CD4-positive, CD25-positive, alpha-beta regulatory T cell (primary cell): ENCODE results near the gene OTC. TPM values are rescaled to one million over a fixed set of nuclear protein-coding genes. Genes with fewer than 3 reads are reported as not detected.

Experiments used
- ATAC-seq, 2 donors: fragments of 150-1000 bp; cut with Tn5 transposase; one replicate each; pipeline ENCODE4 v1.10.0; 2021; ENCODE audit warnings: low read depth in 2 of 2, moderate number of reproducible peaks in 2 of 2, moderate library complexity in 1 of 2
- DNase-seq, 3 donors: peaks; one replicate each; pipeline versions ENCODE4 v3.0.0 to v3.0.0-alpha.2; 2012 to 2022; ENCODE audit warnings: mixed read lengths in 1 of 3
- H3K27ac ChIP-seq: one replicate; pipeline ENCODE4 v1.7.0; 2013; ENCODE audit warnings: mild to moderate bottlenecking, low read length; ENCODE audit not compliant: insufficient read depth, poor library complexity, severe bottlenecking
- H3K27me3 ChIP-seq: one replicate; pipeline ENCODE4 v1.7.0; 2013; ENCODE audit warnings: low read length; ENCODE audit not compliant: control insufficient read depth, insufficient read depth
- H3K36me3 ChIP-seq: one replicate; pipeline ENCODE4 v1.7.0; 2013; ENCODE audit warnings: mild to moderate bottlenecking, low read length, moderate library complexity; ENCODE audit not compliant: control insufficient read depth, insufficient read depth
- H3K4me1 ChIP-seq: 2 replicates; pipeline ENCODE4 v1.7.0; 2013; ENCODE audit warnings: mild to moderate bottlenecking, low read length; ENCODE audit not compliant: insufficient read depth, control insufficient read depth, poor library complexity, severe bottlenecking
- H3K4me3 ChIP-seq: one replicate; pipeline ENCODE4 v1.7.0; 2013; ENCODE audit warnings: low read depth, mild to moderate bottlenecking, low read length, moderate library complexity
- H3K9me3 ChIP-seq, 2 experiments: 1 replicate in 1 of 2; 2 replicates in 1 of 2; pipeline ENCODE4 v1.7.0; 2013; ENCODE audit warnings: low read length in 2 of 2, mild to moderate bottlenecking in 1 of 2, moderate library complexity in 1 of 2; ENCODE audit not compliant: control insufficient read depth in 2 of 2
- H3K27ac Mint-ChIP-seq, 3 donors: one replicate each; pipeline ENCODE4 v1.8.0; 2020 to 2022; ENCODE audit warnings: mild to moderate bottlenecking in 3 of 3, mixed read lengths in 3 of 3, moderate library complexity in 2 of 3
- H3K27me3 Mint-ChIP-seq: one replicate; pipeline ENCODE4 v1.8.0; 2022; ENCODE audit warnings: mild to moderate bottlenecking, mixed read lengths
- H3K36me3 Mint-ChIP-seq: one replicate; pipeline ENCODE4 v1.8.0; 2020; ENCODE audit warnings: mixed read lengths
- H3K4me1 Mint-ChIP-seq, 4 donors: one replicate each; pipeline ENCODE4 v1.8.0; 2020 to 2022; ENCODE audit warnings: mixed read lengths in 4 of 4, mild to moderate bottlenecking in 1 of 4
- H3K4me3 Mint-ChIP-seq, 4 donors: one replicate each; pipeline ENCODE4 v1.8.0; 2020 to 2022; ENCODE audit warnings: mild to moderate bottlenecking in 4 of 4, mixed read lengths in 4 of 4, moderate library complexity in 3 of 4
- H3K9me3 Mint-ChIP-seq, 7 donors: one replicate each; pipeline ENCODE4 v1.8.0; 2020 to 2022; ENCODE audit warnings: mixed read lengths in 7 of 7, mild to moderate bottlenecking in 3 of 7, moderate library complexity in 2 of 7
- polyA plus RNA-seq, 4 donors: library from polyadenylated mRNA; unstranded; fragments of 300-500 nt; fragmentation: Illumina TruSeq; gene quantifications; one replicate each; pipeline ENCODE4 v1.2.3, GENCODE V29; 2021
- total RNA-seq: library from RNA; stranded (reverse); gene quantifications from one replicate; pipeline ENCODE4 v1.2.3, GENCODE V29; 2022

Gene OTC
- total and polyA plus RNA-seq, 5 donors from 2014 or later, result not detected

GRCh38 chrX:38357747-38358673 is 5.6 kb downstream of the OTC start:
- H3K36me3 Mint-ChIP-seq, result no peaks in the 10 kb centered on the region
- no peak overlapping the region for H3K4me3 Mint-ChIP-seq
- Histone ChIP-seq H3K4me3 (no peak overlapping the region), H3K9me3 (no peaks in the 10 kb centered on the region), H3K36me3 (no peaks in the 10 kb centered on the region), H3K27me3 (no peaks in the 10 kb centered on the region), H3K4me1 (no peaks in the 10 kb centered on the region), H3K27ac (no peak overlapping the region)
- H3K9me3 Mint-ChIP-seq, result peaks cover 0 to 1% (median 0%) of the 10 kb centered on the region in 7 donors
- no peaks in the 10 kb centered on the region for H3K4me1 Mint-ChIP-seq
- no peak for ATAC-seq
- no peaks in the 10 kb centered on the region for H3K27me3 Mint-ChIP-seq
- no peak for DNase-seq
- no peak overlapping the region for H3K27ac Mint-ChIP-seq

GRCh38 chrX:38363046-38363445 is 10.6 kb downstream of the OTC start:
- no peak overlapping the region for H3K4me3 ChIP-seq
- Mint-ChIP-seq H3K36me3 (no peaks in the 10 kb centered on the region), H3K9me3 (peaks cover 0 to 1% (median 0%) of the 10 kb centered on the region in 7 donors), H3K27ac (no peak overlapping the region), H3K4me1 (peaks cover 0 to 4% (median 0%) of the 10 kb centered on the region in 4 donors), H3K4me3 (no peak overlapping the region), H3K27me3 (no peaks in the 10 kb centered on the region)
- DNase-seq (no peak), ATAC-seq (no peak)
- H3K27me3 ChIP-seq, result peaks cover 6% of the 10 kb centered on the region
- H3K27ac ChIP-seq, result no peak overlapping the region
- H3K36me3 ChIP-seq, result no peaks in the 10 kb centered on the region
- no peaks in the 10 kb centered on the region for H3K4me1 ChIP-seq
- H3K9me3 ChIP-seq, result no peaks in the 10 kb centered on the region

GRCh38 chrX:38365954-38366353 is 13.6 kb downstream of the OTC start:
- Mint-ChIP-seq H3K27me3 (peaks cover 5% of the 10 kb centered on the region), H3K4me1 (peaks cover 0 to 4% (median 0%) of the 10 kb centered on the region in 4 donors), H3K9me3 (no peaks in the 10 kb centered on the region), H3K36me3 (no peaks in the 10 kb centered on the region), H3K4me3 (no peak overlapping the region), H3K27ac (no peak overlapping the region)
- no peak overlapping the region for H3K4me3 ChIP-seq
- DNase-seq, result no peak
- no peaks in the 10 kb centered on the region for H3K4me1 ChIP-seq
- no peaks in the 10 kb centered on the region for H3K36me3 ChIP-seq
- H3K27ac ChIP-seq, result no peak overlapping the region
- no peak for ATAC-seq
- peaks cover 6% of the 10 kb centered on the region for H3K27me3 ChIP-seq
- no peaks in the 10 kb centered on the region for H3K9me3 ChIP-seq

- no peaks in the 10 kb centered on the region for H3K36me3 ChIP-seq
- no peak for ATAC-seq
- H3K27me3 ChIP-seq, result peaks cover 9% of the 10 kb centered on the region
- H3K27ac ChIP-seq, result no peak overlapping the region
- Mint-ChIP-seq H3K27ac (no peak overlapping the region), H3K4me1 (peaks cover 0 to 4% (median 0%) of the 10 kb centered on the region in 4 donors), H3K27me3 (peaks cover 13% of the 10 kb centered on the region), H3K9me3 (no peaks in the 10 kb centered on the region), H3K36me3 (no peaks in the 10 kb centered on the region), H3K4me3 (no peak overlapping the region)
- H3K4me3 ChIP-seq, result no peak overlapping the region
- H3K9me3 ChIP-seq, result no peaks in the 10 kb centered on the region
- no peaks in the 10 kb centered on the region for H3K4me1 ChIP-seq
- DNase-seq, result no peak
Observed at GRCh38 chrX:38368774-38369173, 16.4 kb downstream of the OTC start.

GRCh38 chrX:38371641-38372040 is 19.2 kb downstream of the OTC start:
- H3K27me3 ChIP-seq, result peaks cover 3% of the 10 kb centered on the region
- no peak overlapping the region for H3K27ac ChIP-seq
- DNase-seq (no peak), ATAC-seq (no peak)
- no peak overlapping the region for H3K4me3 ChIP-seq
- H3K9me3 ChIP-seq, result no peaks in the 10 kb centered on the region
- peaks cover 13% of the 10 kb centered on the region for H3K27me3 Mint-ChIP-seq
- no peaks in the 10 kb centered on the region for H3K9me3 Mint-ChIP-seq
- no peak overlapping the region for H3K27ac Mint-ChIP-seq
- H3K36me3 ChIP-seq, result no peaks in the 10 kb centered on the region
- H3K4me1 ChIP-seq, result no peaks in the 10 kb centered on the region
- no peaks in the 10 kb centered on the region for H3K4me1 Mint-ChIP-seq
- no peak overlapping the region for H3K4me3 Mint-ChIP-seq
- H3K36me3 Mint-ChIP-seq, result no peaks in the 10 kb centered on the region

GRCh38 chrX:38374431-38374830 is 22.0 kb downstream of the OTC start:
- no peak overlapping the region for H3K4me3 Mint-ChIP-seq
- H3K27me3 Mint-ChIP-seq, result peaks cover 13% of the 10 kb centered on the region
- H3K9me3 ChIP-seq, result no peaks in the 10 kb centered on the region
- no peak overlapping the region for H3K27ac ChIP-seq
- ATAC-seq, result no peak
- no peaks in the 10 kb centered on the region for H3K36me3 ChIP-seq
- H3K9me3 Mint-ChIP-seq, result peaks cover 0 to 2% (median 0%) of the 10 kb centered on the region in 7 donors
- no peak for DNase-seq
- H3K4me1 Mint-ChIP-seq, result no peaks in the 10 kb centered on the region
- H3K4me3 ChIP-seq, result no peak overlapping the region
- peaks cover 3% of the 10 kb centered on the region for H3K27me3 ChIP-seq
- H3K36me3 Mint-ChIP-seq, result no peaks in the 10 kb centered on the region
- no peak overlapping the region for H3K27ac Mint-ChIP-seq
- no peaks in the 10 kb centered on the region for H3K4me1 ChIP-seq

GRCh38 chrX:38375891-38376290 is 23.5 kb downstream of the OTC start:
- DNase-seq, result peak in 1 of 3 donors; percentile 10
- Histone ChIP-seq H3K36me3 (no peaks in the 10 kb centered on the region), H3K9me3 (no peaks in the 10 kb centered on the region), H3K27me3 (peaks cover 3% of the 10 kb centered on the region), H3K4me1 (no peaks in the 10 kb centered on the region), H3K4me3 (no peak overlapping the region), H3K27ac (no peak overlapping the region)
- H3K9me3 Mint-ChIP-seq, result peaks cover 0 to 2% (median 0%) of the 10 kb centered on the region in 7 donors
- no peaks in the 10 kb centered on the region for H3K4me1 Mint-ChIP-seq
- no peaks in the 10 kb centered on the region for H3K36me3 Mint-ChIP-seq
- H3K27ac Mint-ChIP-seq, result no peak overlapping the region
- no peak for ATAC-seq
- H3K27me3 Mint-ChIP-seq, result peaks cover 8% of the 10 kb centered on the region
- no peak overlapping the region for H3K4me3 Mint-ChIP-seq

- Mint-ChIP-seq H3K27ac (no peak overlapping the region), H3K36me3 (no peaks in the 10 kb centered on the region), H3K4me3 (no peak overlapping the region), H3K9me3 (peaks cover 0 to 2% (median 0%) of the 10 kb centered on the region in 7 donors), H3K27me3 (peaks cover 4% of the 10 kb centered on the region), H3K4me1 (no peaks in the 10 kb centered on the region)
- Histone ChIP-seq H3K4me3 (no peak overlapping the region), H3K27ac (no peak overlapping the region), H3K4me1 (no peaks in the 10 kb centered on the region), H3K27me3 (peaks cover 3% of the 10 kb centered on the region), H3K9me3 (no peaks in the 10 kb centered on the region), H3K36me3 (no peaks in the 10 kb centered on the region)
- DNase-seq (no peak), ATAC-seq (no peak)
Observed at GRCh38 chrX:38376747-38377146, 24.3 kb downstream of the OTC start.
